H9 (cell line): ENCODE results near the gene SHMT2. TPM values are rescaled to one million over a fixed set of nuclear protein-coding genes. Genes with fewer than 3 reads are reported as not detected.

ENCODE experiments used
- DNase-seq: peaks from one replicate; pipeline ENCODE4 v3.0.0-alpha.2; 2017
- H2AFZ ChIP-seq: one replicate; pipeline ENCODE4 v1.6.1; 2013; ENCODE audit warnings: mild to moderate bottlenecking, low read length, control low read depth, moderate library complexity
- H2AK5ac ChIP-seq: 2 replicates; pipeline ENCODE4 v1.6.1; 2013; ENCODE audit warnings: low read length, control low read depth, mixed read lengths; ENCODE audit not compliant: insufficient read length
- H2BK120ac ChIP-seq: one replicate; pipeline ENCODE4 v1.6.1; 2013; ENCODE audit warnings: low read depth, mild to moderate bottlenecking, low read length, control low read depth, inconsistent platforms; ENCODE audit not compliant: poor library complexity, severe bottlenecking
- H2BK12ac ChIP-seq: 2 replicates; pipeline ENCODE4 v1.6.1; 2013; ENCODE audit warnings: low read length, control low read depth, mixed read lengths, low read depth; ENCODE audit not compliant: insufficient read length
- H2BK15ac ChIP-seq: 2 replicates; pipeline ENCODE4 v1.6.1; 2013; ENCODE audit warnings: low read depth, low read length, control low read depth
- H2BK20ac ChIP-seq: one replicate; pipeline ENCODE4 v1.6.1; 2013; ENCODE audit warnings: low read depth, mild to moderate bottlenecking, low read length, control low read depth, inconsistent platforms; ENCODE audit not compliant: poor library complexity, severe bottlenecking
- H2BK5ac ChIP-seq: 2 replicates; pipeline ENCODE4 v1.6.1; 2013; ENCODE audit warnings: low read length, control low read depth, mixed read lengths; ENCODE audit not compliant: insufficient read length
- H3K14ac ChIP-seq: 2 replicates; pipeline ENCODE4 v1.6.1; 2013; ENCODE audit warnings: low read length, control low read depth; ENCODE audit not compliant: insufficient read depth
- H3K18ac ChIP-seq: 2 replicates; pipeline ENCODE4 v1.6.1; 2013; ENCODE audit warnings: low read depth, mild to moderate bottlenecking, mixed read lengths, low read length, control low read depth; ENCODE audit not compliant: insufficient read length
- H3K23ac ChIP-seq: 2 replicates; pipeline ENCODE4 v1.6.1; 2013; ENCODE audit warnings: low read length, control low read depth, mixed read lengths, low read depth; ENCODE audit not compliant: insufficient read length
- H3K23me2 ChIP-seq: 2 replicates; pipeline ENCODE4 v1.6.1; 2013; ENCODE audit warnings: low read depth, mild to moderate bottlenecking, mixed read lengths, low read length, control low read depth; ENCODE audit not compliant: insufficient read length, poor library complexity, severe bottlenecking
- H3K27ac ChIP-seq: 2 replicates; pipeline ENCODE4 v1.5.1; 2013; ENCODE audit warnings: low read length, control low read depth, mixed read lengths, low read depth; ENCODE audit not compliant: insufficient read length
- H3K27me3 ChIP-seq: 2 replicates; pipeline ENCODE4 v1.6.1; 2013; ENCODE audit warnings: low read length, control low read depth, inconsistent platforms; ENCODE audit not compliant: insufficient read depth
- H3K4ac ChIP-seq: 2 replicates; pipeline ENCODE4 v1.6.1; 2013; ENCODE audit warnings: low read depth, mild to moderate bottlenecking, control low read depth, inconsistent platforms, low read length, moderate library complexity
- H3K4me1 ChIP-seq: 2 replicates; pipeline ENCODE4 v1.6.1; 2013; ENCODE audit warnings: low read length, control low read depth, inconsistent platforms; ENCODE audit not compliant: insufficient read depth
- H3K4me2 ChIP-seq: 2 replicates; pipeline ENCODE4 v1.6.1; 2013; ENCODE audit warnings: low read length, control low read depth, mixed read lengths; ENCODE audit not compliant: insufficient read length, insufficient read depth
- H3K56ac ChIP-seq: 2 replicates; pipeline ENCODE4 v1.6.1; 2013; ENCODE audit warnings: low read depth, mild to moderate bottlenecking, mixed read lengths, low read length, control low read depth; ENCODE audit not compliant: insufficient read length
- H3K79me1 ChIP-seq: 2 replicates; pipeline ENCODE4 v1.6.1; 2013; ENCODE audit warnings: low read depth, mild to moderate bottlenecking, moderate library complexity, low read length, control low read depth, inconsistent platforms; ENCODE audit not compliant: insufficient read depth, poor library complexity, severe bottlenecking
- H3K79me2 ChIP-seq: 2 replicates; pipeline ENCODE4 v1.6.1; 2013; ENCODE audit warnings: low read length, control low read depth, inconsistent platforms; ENCODE audit not compliant: insufficient read depth
- H3K9ac ChIP-seq: 2 replicates; pipeline ENCODE4 v1.6.1; 2013; ENCODE audit warnings: low read length, control low read depth, mixed read lengths; ENCODE audit not compliant: insufficient read length; ENCODE audit errors: extremely low read depth
- H3K9me3 ChIP-seq: one replicate; pipeline ENCODE4 v1.6.1; 2013; ENCODE audit warnings: low read depth, low read length, inconsistent platforms; ENCODE audit not compliant: control insufficient read depth
- H3T11ph ChIP-seq: one replicate; pipeline ENCODE4 v1.6.1; 2013; ENCODE audit warnings: mild to moderate bottlenecking, low read length, control low read depth, inconsistent platforms
- H4K20me1 ChIP-seq: one replicate; pipeline ENCODE4 v1.6.1; 2013; ENCODE audit not compliant: control insufficient read depth, insufficient read length, insufficient read depth
- H4K5ac ChIP-seq: 2 replicates; pipeline ENCODE4 v1.6.1; 2013; ENCODE audit warnings: low read depth, mild to moderate bottlenecking, mixed read lengths, low read length, control low read depth; ENCODE audit not compliant: insufficient read length
- H4K8ac ChIP-seq: replicated peaks from 2 replicates; pipeline ENCODE4 v1.6.1; 2013; ENCODE audit warnings: low read length, control low read depth, mixed read lengths, low read depth; ENCODE audit not compliant: insufficient read length
- H4K91ac ChIP-seq: 2 replicates; pipeline ENCODE4 v1.6.1; 2013; ENCODE audit warnings: low read depth, mild to moderate bottlenecking, moderate library complexity, mixed read lengths, low read length, control low read depth; ENCODE audit not compliant: insufficient read length
- H3K27ac Mint-ChIP-seq, 3 experiments: 2 replicates in 2 of 3; 3 replicates in 1 of 3; pipeline ENCODE4 v1.8.0; 2020 to 2021; ENCODE audit warnings: mixed read lengths in 3 of 3, mild to moderate bottlenecking in 1 of 3, moderate library complexity in 1 of 3
- H3K27me3 Mint-ChIP-seq: 2 replicates; pipeline ENCODE4 v1.8.0; 2021; ENCODE audit warnings: low read depth, mild to moderate bottlenecking, moderate library complexity, mixed read lengths
- H3K36me3 Mint-ChIP-seq, 3 experiments: 2 replicates in 2 of 3; 3 replicates in 1 of 3; pipeline ENCODE4 v1.8.0; 2020 to 2021; ENCODE audit warnings: low read depth in 3 of 3, mixed read lengths in 3 of 3; ENCODE audit not compliant: insufficient read depth in 1 of 3
- H3K4me1 Mint-ChIP-seq, 2 experiments: 2 replicates each; pipeline ENCODE4 v1.8.0; 2020; ENCODE audit warnings: mixed read lengths in 2 of 2
- H3K4me3 Mint-ChIP-seq, 2 experiments: 2 replicates in 1 of 2; 3 replicates in 1 of 2; pipeline ENCODE4 v1.8.0; 2020 to 2021; ENCODE audit warnings: mild to moderate bottlenecking in 2 of 2, mixed read lengths in 2 of 2, moderate library complexity in 1 of 2
- H3K9me3 Mint-ChIP-seq, 2 experiments: 2 replicates in 1 of 2; 3 replicates in 1 of 2; pipeline ENCODE4 v1.8.0; 2020; ENCODE audit warnings: mild to moderate bottlenecking in 2 of 2, mixed read lengths in 2 of 2, moderate library complexity in 1 of 2
- WGBS: extraction: QIAGEN DNeasy Blood & Tissue Kit; methylation state at CpG from one replicate; pipeline ENCODE4 v1.1.7; 2013; ENCODE audit warnings: missing lambda C conversion rate, low lambda C conversion rate, mixed read lengths; ENCODE audit not compliant: insufficient read length; ENCODE audit errors: extremely low coverage; 5-methylcytosine and 5-hydroxymethylcytosine counted together
- total RNA-seq: library from RNA; stranded (reverse); gene quantifications from 2 replicates; pipeline ENCODE4 v1.2.1, GENCODE V29; 2021
- TF ChIP-seq, protein P1 (sequence below): fragments of 200-600 bp; sonication (generic); conservative IDR thresholded peaks from 3 replicates; pipeline ENCODE4 v1.8.0; 2021; ENCODE audit warnings: antibody characterized with exemption, mild to moderate bottlenecking

Gene SHMT2
- total RNA-seq, 1 experiment from 2014 or later, result 260 TPM

DNA sequence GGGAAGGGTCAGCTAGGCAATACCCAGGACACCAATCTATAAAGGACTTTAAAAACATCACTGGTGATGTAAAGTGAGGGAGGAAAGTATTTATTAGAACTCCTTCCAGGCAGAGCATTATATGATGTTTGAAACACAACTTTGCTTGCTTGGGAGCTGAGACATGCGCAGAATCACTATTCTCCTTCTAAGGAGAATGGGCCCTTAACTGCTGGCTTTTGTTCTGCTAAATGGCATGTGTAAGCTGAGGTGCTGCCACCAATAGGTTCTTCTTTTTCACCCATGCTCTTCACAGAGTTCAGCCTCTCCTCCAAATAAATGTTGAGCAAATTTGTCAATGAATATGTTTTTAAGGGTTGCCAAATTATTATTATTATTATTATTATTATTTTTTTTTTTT lies 17.5 kb downstream of the SHMT2 start:
- no peaks in the 10 kb centered on the region for H3K79me1 ChIP-seq
- H3K27me3 Mint-ChIP-seq, result peaks cover 27% of the 10 kb centered on the region
- H3K4me1 ChIP-seq, result peaks cover 10% of the 10 kb centered on the region
- DNase-seq, result peak; percentile 64
- H3K14ac ChIP-seq, result no peak overlapping the region
- no CpG with 5 or more reads among the region's 1 CpG for WGBS
- H3K4me1 Mint-ChIP-seq, result peaks cover 46 to 59% of the 10 kb centered on the region in 2 experiments
- H3K9ac ChIP-seq, result no peak overlapping the region
- no peak overlapping the region for H2BK120ac ChIP-seq
- no peak overlapping the region for H3K4ac ChIP-seq
- H3K4me3 Mint-ChIP-seq, result no peak overlapping the region
- peaks cover 4% of the 10 kb centered on the region for H3K27me3 ChIP-seq
- peaks cover 3% of the 10 kb centered on the region for H3K23me2 ChIP-seq
- H3K56ac ChIP-seq, result no peak overlapping the region
- no peak overlapping the region for H4K91ac ChIP-seq
- no peak overlapping the region for H2BK12ac ChIP-seq
- no peak overlapping the region for H2BK20ac ChIP-seq
- H2BK5ac ChIP-seq, result no peak overlapping the region
- peaks cover 0 to 3% (median 2%) of the 10 kb centered on the region in 3 experiments; a peak in 3 of 7 replicates for H3K36me3 Mint-ChIP-seq
- H3K9me3 ChIP-seq, result no peaks in the 10 kb centered on the region
- no peak overlapping the region for H4K5ac ChIP-seq
- H3K23ac ChIP-seq, result no peak overlapping the region
- H3T11ph ChIP-seq, result no peak overlapping the region
- H3K79me2 ChIP-seq, result no peaks in the 10 kb centered on the region
- no peaks in the 10 kb centered on the region for H4K20me1 ChIP-seq
- TF ChIP-seq, protein P1, sequence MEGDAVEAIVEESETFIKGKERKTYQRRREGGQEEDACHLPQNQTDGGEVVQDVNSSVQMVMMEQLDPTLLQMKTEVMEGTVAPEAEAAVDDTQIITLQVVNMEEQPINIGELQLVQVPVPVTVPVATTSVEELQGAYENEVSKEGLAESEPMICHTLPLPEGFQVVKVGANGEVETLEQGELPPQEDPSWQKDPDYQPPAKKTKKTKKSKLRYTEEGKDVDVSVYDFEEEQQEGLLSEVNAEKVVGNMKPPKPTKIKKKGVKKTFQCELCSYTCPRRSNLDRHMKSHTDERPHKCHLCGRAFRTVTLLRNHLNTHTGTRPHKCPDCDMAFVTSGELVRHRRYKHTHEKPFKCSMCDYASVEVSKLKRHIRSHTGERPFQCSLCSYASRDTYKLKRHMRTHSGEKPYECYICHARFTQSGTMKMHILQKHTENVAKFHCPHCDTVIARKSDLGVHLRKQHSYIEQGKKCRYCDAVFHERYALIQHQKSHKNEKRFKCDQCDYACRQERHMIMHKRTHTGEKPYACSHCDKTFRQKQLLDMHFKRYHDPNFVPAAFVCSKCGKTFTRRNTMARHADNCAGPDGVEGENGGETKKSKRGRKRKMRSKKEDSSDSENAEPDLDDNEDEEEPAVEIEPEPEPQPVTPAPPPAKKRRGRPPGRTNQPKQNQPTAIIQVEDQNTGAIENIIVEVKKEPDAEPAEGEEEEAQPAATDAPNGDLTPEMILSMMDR, result no peak
- no peak overlapping the region for H2BK15ac ChIP-seq
- H2AK5ac ChIP-seq, result no peak overlapping the region
- H3K9me3 Mint-ChIP-seq, result no peaks in the 10 kb centered on the region
- no peak overlapping the region for H4K8ac ChIP-seq
- no peak overlapping the region for H3K4me2 ChIP-seq
- H2AFZ ChIP-seq, result no peak overlapping the region
- peak overlapping the region in 1 of 3 experiments; percentile 7; a peak in 2 of 7 replicates for H3K27ac Mint-ChIP-seq
- H3K27ac ChIP-seq, result no peak overlapping the region
- no peak overlapping the region for H3K18ac ChIP-seq
